ENCODE data around the gene FAM53A.

DNA sequence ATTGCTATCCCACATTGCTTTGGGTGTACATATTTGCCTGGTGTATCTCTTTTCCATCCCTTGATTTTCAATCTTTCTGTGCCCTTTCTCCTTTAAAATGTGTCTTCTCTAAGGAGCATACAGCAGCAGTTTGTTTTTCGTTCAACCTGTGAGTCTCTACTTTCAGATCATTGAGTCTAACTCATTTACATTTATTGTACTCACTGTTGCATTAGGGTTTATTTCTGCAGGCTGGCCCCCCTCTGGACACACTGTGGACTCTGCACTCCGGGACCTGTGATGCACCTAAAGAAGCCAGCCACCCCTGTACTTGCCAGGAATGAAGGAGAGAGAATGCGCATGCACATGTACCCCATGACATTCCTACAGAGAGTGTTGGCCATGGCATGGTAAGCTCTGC lies 93.0 kb downstream of the FAM53A start:
- TF ChIP-seq POLR2A (IDR thresholded peaks at IDR 0.05), result no peak
- TF ChIP-seq, protein P1, sequence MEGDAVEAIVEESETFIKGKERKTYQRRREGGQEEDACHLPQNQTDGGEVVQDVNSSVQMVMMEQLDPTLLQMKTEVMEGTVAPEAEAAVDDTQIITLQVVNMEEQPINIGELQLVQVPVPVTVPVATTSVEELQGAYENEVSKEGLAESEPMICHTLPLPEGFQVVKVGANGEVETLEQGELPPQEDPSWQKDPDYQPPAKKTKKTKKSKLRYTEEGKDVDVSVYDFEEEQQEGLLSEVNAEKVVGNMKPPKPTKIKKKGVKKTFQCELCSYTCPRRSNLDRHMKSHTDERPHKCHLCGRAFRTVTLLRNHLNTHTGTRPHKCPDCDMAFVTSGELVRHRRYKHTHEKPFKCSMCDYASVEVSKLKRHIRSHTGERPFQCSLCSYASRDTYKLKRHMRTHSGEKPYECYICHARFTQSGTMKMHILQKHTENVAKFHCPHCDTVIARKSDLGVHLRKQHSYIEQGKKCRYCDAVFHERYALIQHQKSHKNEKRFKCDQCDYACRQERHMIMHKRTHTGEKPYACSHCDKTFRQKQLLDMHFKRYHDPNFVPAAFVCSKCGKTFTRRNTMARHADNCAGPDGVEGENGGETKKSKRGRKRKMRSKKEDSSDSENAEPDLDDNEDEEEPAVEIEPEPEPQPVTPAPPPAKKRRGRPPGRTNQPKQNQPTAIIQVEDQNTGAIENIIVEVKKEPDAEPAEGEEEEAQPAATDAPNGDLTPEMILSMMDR (IDR thresholded peaks at IDR 0.05), result no peak
